Natural killer cell (primary cell): ENCODE measurements around the gene CRLF3. TPM values are rescaled to one million over a fixed set of nuclear protein-coding genes. Genes with fewer than 3 reads are reported as not detected.
"Not testable (repeated sequence)": the region's sequence is repeated elsewhere in the genome, so short reads cannot be mapped to it uniquely, and the experiment has no call there.

ENCODE experiments used
- ATAC-seq, 3 donors: fragments of 150-1000 bp in 2 of 3; fragments of 200-7000 bp in 1 of 3; cut with Tn5 transposase; 1 replicate in 1 of 3; 2 replicates in 2 of 3; pipeline ENCODE4 v1.10.0; 2021; ENCODE audit warnings: mild to moderate bottlenecking in 2 of 3, moderate library complexity in 2 of 3
- DNase-seq, 2 donors: peaks; one replicate each; pipeline versions ENCODE4 v3.0.0 to v3.0.0-alpha.2; 2013 to 2021; ENCODE audit warnings: mixed read lengths in 1 of 2
- H3K27ac ChIP-seq: one replicate; pipeline ENCODE4 v1.5.1; 2013; ENCODE audit warnings: mild to moderate bottlenecking, low read length
- H3K27me3 ChIP-seq: one replicate; pipeline ENCODE4 v1.6.1; 2013; ENCODE audit warnings: low read length; ENCODE audit not compliant: control insufficient read depth, insufficient read depth
- H3K36me3 ChIP-seq: one replicate; pipeline ENCODE4 v1.6.1; 2013; ENCODE audit warnings: low read length; ENCODE audit not compliant: control insufficient read depth, insufficient read depth
- H3K4me1 ChIP-seq: one replicate; pipeline ENCODE4 v1.6.1; 2013; ENCODE audit warnings: low read length; ENCODE audit not compliant: control insufficient read depth, insufficient read depth
- H3K4me3 ChIP-seq: one replicate; pipeline ENCODE4 v1.5.1; 2013; ENCODE audit warnings: low read length
- H3K9me3 ChIP-seq: one replicate; pipeline ENCODE4 v1.6.1; 2013; ENCODE audit warnings: low read length; ENCODE audit not compliant: control insufficient read depth, insufficient read depth
- H3K27ac Mint-ChIP-seq, 2 donors: one replicate each; pipeline ENCODE4 v1.8.0; 2022; ENCODE audit warnings: mild to moderate bottlenecking in 2 of 2, mixed read lengths in 2 of 2, moderate library complexity in 1 of 2
- H3K27me3 Mint-ChIP-seq, 2 donors: one replicate each; pipeline ENCODE4 v1.8.0; 2022; ENCODE audit warnings: low read depth in 2 of 2, mixed read lengths in 2 of 2
- H3K36me3 Mint-ChIP-seq: one replicate; pipeline ENCODE4 v1.8.0; 2022; ENCODE audit warnings: mixed read lengths
- H3K4me1 Mint-ChIP-seq, 2 donors: one replicate each; pipeline ENCODE4 v1.8.0; 2022; ENCODE audit warnings: mixed read lengths in 2 of 2
- H3K4me3 Mint-ChIP-seq: one replicate; pipeline ENCODE4 v1.8.0; 2022; ENCODE audit warnings: mild to moderate bottlenecking, moderate library complexity, mixed read lengths
- H3K9me3 Mint-ChIP-seq, 2 donors: one replicate each; pipeline ENCODE4 v1.8.0; 2022; ENCODE audit warnings: mixed read lengths in 2 of 2
- WGBS: methylation state at CpG from one replicate; pipeline ENCODE4 v1.1.7; 2013; ENCODE audit warnings: missing lambda C conversion rate; ENCODE audit not compliant: insufficient coverage; 5-methylcytosine and 5-hydroxymethylcytosine counted together
- intact Hi-C: fragments of 100-400 bp; cut with micrococcal nuclease; formaldehyde crosslinking; loops from one replicate; pipeline ENCODE4 v1.14.2; 2022
- total RNA-seq, 4 donors: library from RNA; stranded (reverse); fragments of 120-200 nt in 1 of 4; gene quantifications; one replicate each; pipeline versions ENCODE4 v1.2.3 to v1.2.4, GENCODE V29; 2013 to 2022
- TF ChIP-seq, protein P1 (sequence below): fragments of 200-600 bp; IDR thresholded peaks from one replicate; pipeline ENCODE4 v1.8.0; 2022; ENCODE audit warnings: antibody characterized with exemption

CRLF3 gene
- total RNA-seq, 3 donors from 2014 or later (not counting 1 experiment from before 2014, with no cell fraction given), result 49.0 to 89.0 (median 62.2) TPM

DNA sequence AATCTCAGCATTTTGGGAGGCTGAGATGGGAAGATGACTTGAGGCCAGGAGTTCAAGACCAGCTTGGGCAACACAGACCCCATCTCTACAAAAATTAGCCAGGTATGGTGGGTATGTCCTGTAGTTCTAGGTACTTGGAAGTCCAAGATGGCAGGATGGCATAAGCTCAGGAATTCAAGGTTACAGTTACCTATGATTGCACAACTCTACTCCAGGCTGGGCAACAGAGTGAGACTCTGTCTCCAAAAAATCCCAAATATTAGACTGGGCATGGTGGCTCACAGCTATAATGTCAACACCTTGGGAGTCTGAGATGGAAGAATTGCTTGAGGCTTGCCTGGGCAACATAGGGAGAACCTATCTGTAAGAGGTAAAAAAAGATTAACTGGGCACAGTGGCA is 63.4 kb downstream of the CRLF3 start:
- no peaks in the 10 kb centered on the region for H3K4me1 ChIP-seq
- H3K36me3 Mint-ChIP-seq, result no peaks in the 10 kb centered on the region

DNA sequence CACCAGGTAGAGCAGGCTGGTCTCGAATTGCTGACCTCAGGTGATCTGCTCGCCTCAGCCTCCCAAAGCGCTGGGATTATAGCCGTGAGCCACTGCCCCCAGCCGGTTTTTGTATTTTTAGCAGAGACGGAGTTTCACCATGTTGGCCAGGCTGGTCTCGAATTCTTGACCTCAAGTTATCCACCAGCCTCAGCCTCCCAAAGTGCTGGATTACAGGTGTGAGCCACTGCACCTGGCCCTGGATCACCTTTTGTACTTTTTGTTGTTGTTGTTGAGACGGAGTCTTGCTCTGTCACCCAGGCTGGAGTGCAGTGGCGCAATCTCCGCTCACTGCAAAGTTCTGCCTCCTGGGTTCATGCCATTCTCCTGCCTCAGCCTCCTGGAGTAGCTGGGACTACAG is 71.2 kb downstream of the CRLF3 start:
- H3K4me1 ChIP-seq, H3K27ac Mint-ChIP-seq, H3K4me3 Mint-ChIP-seq: not testable (repeated sequence)

More for the DNA sequence above, 63.4 kb downstream of the CRLF3 start:
- no peaks in the 10 kb centered on the region for H3K9me3 ChIP-seq
- no peak for DNase-seq
- Mint-ChIP-seq H3K9me3 (no peaks in the 10 kb centered on the region), H3K4me1 (no peaks in the 10 kb centered on the region), H3K4me3 (no peak overlapping the region), H3K27me3 (no peaks in the 10 kb centered on the region), H3K27ac (peak overlapping the region in 1 of 2 donors; percentile 61)
- no peak overlapping the region for H3K27ac ChIP-seq
- intact Hi-C loops, result no loop called here
- H3K27me3 ChIP-seq, result no peaks in the 10 kb centered on the region
- ATAC-seq, result no peak
- no peak overlapping the region for H3K4me3 ChIP-seq
- H3K36me3 ChIP-seq, result peaks cover 5% of the 10 kb centered on the region
- TF ChIP-seq, protein P1, sequence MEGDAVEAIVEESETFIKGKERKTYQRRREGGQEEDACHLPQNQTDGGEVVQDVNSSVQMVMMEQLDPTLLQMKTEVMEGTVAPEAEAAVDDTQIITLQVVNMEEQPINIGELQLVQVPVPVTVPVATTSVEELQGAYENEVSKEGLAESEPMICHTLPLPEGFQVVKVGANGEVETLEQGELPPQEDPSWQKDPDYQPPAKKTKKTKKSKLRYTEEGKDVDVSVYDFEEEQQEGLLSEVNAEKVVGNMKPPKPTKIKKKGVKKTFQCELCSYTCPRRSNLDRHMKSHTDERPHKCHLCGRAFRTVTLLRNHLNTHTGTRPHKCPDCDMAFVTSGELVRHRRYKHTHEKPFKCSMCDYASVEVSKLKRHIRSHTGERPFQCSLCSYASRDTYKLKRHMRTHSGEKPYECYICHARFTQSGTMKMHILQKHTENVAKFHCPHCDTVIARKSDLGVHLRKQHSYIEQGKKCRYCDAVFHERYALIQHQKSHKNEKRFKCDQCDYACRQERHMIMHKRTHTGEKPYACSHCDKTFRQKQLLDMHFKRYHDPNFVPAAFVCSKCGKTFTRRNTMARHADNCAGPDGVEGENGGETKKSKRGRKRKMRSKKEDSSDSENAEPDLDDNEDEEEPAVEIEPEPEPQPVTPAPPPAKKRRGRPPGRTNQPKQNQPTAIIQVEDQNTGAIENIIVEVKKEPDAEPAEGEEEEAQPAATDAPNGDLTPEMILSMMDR, result no peak

DNA sequence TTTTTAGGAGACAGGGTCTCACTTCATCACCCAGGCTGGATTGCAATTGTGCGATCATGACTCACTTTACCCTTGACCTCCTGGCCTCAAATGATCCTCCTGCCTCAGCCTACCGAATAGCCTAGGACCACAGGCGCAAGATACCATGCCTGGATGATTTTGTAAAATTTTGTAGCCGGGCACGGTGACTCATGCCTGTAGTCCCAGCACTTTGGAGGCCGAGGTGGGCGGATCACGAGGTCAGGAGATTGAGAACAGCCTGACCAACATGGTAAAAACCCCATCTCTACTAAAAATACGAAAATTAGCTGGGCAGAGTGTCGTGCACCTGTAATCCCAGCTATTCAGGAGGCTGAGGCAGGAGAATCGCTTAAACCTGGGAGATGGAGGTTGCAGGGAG is 73.5 kb downstream of the CRLF3 start:
- H3K4me3 ChIP-seq, H3K27me3 Mint-ChIP-seq, H3K4me1 ChIP-seq, H3K36me3 Mint-ChIP-seq, H3K9me3 ChIP-seq, H3K27me3 ChIP-seq, ATAC-seq, DNase-seq, H3K4me3 Mint-ChIP-seq, H3K9me3 Mint-ChIP-seq, H3K27ac Mint-ChIP-seq, H3K27ac ChIP-seq, intact Hi-C loops, H3K4me1 Mint-ChIP-seq: not testable (repeated sequence)
- WGBS, result 89% methylated on average over 11 of the region's 11 CpGs
- H3K36me3 ChIP-seq, result peaks cover 14% of the 10 kb centered on the region

More for the DNA sequence above, 71.2 kb downstream of the CRLF3 start:
- intact Hi-C loops, H3K36me3 Mint-ChIP-seq, H3K4me3 ChIP-seq, H3K27ac ChIP-seq, DNase-seq, ATAC-seq, H3K4me1 Mint-ChIP-seq, H3K9me3 ChIP-seq, H3K27me3 ChIP-seq, H3K27me3 Mint-ChIP-seq, H3K9me3 Mint-ChIP-seq: not testable (repeated sequence)
- peaks cover 12% of the 10 kb centered on the region for H3K36me3 ChIP-seq
- 96% methylated on average over 10 of the region's 10 CpGs for WGBS

DNA sequence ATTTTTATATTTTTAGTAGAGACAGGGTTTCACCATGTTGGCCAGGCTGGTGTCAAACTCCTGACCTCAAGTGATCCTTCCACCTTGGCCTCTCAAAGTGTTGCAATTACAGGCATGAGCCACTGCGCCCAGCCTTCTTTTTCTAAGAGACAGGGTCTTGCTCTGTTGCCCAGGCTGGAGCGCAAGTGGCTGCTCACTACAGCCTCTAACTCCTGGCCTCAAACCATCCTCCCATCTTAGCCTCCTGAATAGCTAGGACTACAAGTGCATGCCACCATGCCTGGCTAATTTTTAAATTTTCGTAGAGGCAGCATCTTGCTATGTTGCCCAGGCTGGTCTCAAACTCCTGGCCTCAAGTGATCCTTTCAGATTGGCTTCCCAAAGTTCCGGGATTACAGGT is 76.9 kb downstream of the CRLF3 start:
- not testable (repeated sequence) for H3K36me3 ChIP-seq, H3K27me3 Mint-ChIP-seq
- 100% methylated on average over 4 of the region's 4 CpGs for WGBS

DNA sequence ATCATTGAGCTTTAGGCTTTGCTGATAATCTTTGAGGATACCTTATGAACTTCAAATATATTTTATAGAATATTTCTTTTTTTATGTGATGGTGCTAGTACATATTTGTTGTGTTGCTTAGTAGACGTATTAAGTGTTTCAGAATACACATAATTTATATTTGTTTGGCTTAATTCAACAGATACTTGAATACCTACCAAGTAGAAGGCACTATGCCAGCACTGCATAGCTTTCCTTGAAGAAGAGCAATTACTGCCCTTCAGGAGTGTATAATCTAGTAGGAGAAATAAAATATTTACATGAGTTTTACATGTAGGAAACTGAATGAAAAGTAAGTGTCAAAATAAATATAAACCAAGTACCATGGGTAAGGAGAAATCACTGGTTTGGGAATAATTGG is 81.8 kb downstream of the CRLF3 start:
- peaks cover 14% of the 10 kb centered on the region for H3K36me3 ChIP-seq
- no CpG with 5 or more reads among the region's 1 CpG for WGBS
- ATAC-seq, H3K27me3 Mint-ChIP-seq, H3K27me3 ChIP-seq, DNase-seq, H3K9me3 ChIP-seq, H3K4me3 Mint-ChIP-seq, intact Hi-C loops, H3K9me3 Mint-ChIP-seq, H3K36me3 Mint-ChIP-seq, H3K27ac ChIP-seq, H3K4me1 Mint-ChIP-seq, H3K4me3 ChIP-seq, H3K4me1 ChIP-seq: not testable (repeated sequence)
- peak overlapping the region in 1 of 2 donors; percentile 23 for H3K27ac Mint-ChIP-seq

More for the DNA sequence above, 76.9 kb downstream of the CRLF3 start:
- H3K27me3 ChIP-seq, H3K4me1 Mint-ChIP-seq, H3K9me3 Mint-ChIP-seq, H3K4me1 ChIP-seq, ATAC-seq, H3K4me3 Mint-ChIP-seq, DNase-seq, H3K9me3 ChIP-seq, intact Hi-C loops, H3K27ac Mint-ChIP-seq, H3K4me3 ChIP-seq, H3K36me3 Mint-ChIP-seq, H3K27ac ChIP-seq: not testable (repeated sequence)

DNA sequence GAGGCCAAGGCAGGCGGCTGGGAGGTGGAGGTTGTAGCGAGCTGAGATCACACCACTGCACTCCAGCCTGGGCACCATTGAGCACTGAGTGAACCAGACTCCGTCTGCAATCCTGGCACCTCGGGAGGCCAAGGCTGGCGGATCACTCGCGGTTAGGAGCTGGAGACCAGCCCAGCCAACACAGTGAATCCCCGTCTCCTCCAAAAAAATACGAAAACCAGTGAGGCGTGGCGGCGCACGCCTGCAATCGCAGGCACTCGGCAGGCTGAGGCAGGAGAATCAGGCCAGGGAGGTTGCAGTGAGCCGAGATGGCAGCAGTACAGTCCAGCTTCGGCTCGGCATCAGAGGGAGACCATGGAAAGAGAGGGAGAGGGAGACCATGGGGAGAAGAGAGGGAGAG is 88.1 kb downstream of the CRLF3 start:
- H3K4me3 Mint-ChIP-seq, DNase-seq, H3K9me3 Mint-ChIP-seq, H3K27me3 ChIP-seq, H3K27ac ChIP-seq, H3K27ac Mint-ChIP-seq, H3K4me3 ChIP-seq, intact Hi-C loops, H3K27me3 Mint-ChIP-seq, H3K36me3 Mint-ChIP-seq, H3K36me3 ChIP-seq, H3K4me1 ChIP-seq, ATAC-seq, H3K9me3 ChIP-seq: not testable (repeated sequence)
- WGBS, result 98% methylated on average over 18 of the region's 18 CpGs
- peaks cover 19 to 27% of the 10 kb centered on the region in 2 donors for H3K4me1 Mint-ChIP-seq

DNA sequence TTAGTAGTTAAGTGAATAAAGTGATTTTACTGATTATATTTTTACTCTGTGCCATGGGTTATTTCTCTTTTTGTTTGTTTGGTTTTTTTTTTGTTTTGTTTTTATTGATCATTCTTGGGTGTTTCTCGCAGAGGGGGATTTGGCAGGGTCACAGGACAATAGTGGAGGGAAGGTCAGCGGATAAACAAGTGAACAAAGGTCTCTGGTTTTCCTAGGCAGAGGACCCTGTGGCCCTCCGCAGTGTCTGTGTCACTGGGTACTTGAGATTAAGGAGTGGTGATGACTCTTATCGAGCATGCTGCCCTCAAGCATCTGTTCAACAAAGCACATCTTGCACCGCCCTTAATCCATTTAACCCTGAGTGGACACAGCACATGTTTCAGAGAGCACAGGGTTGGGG is 88.8 kb downstream of the CRLF3 start:
- H3K36me3 Mint-ChIP-seq, H3K36me3 ChIP-seq, H3K4me1 ChIP-seq, H3K27me3 Mint-ChIP-seq, H3K27ac Mint-ChIP-seq, H3K9me3 Mint-ChIP-seq, H3K27ac ChIP-seq, H3K4me3 ChIP-seq, ATAC-seq, H3K9me3 ChIP-seq, H3K27me3 ChIP-seq, intact Hi-C loops, DNase-seq: not testable (repeated sequence)
- Mint-ChIP-seq H3K4me3 (peak overlapping the region; percentile 7), H3K4me1 (peaks cover 19 to 21% of the 10 kb centered on the region in 2 donors)
- 100% methylated on average over 3 of the region's 5 CpGs for WGBS
